DND-41 (cell line): ENCODE data around the gene ARHGAP31.

Experiments used
- CTCF ChIP-seq: IDR thresholded peaks from 2 replicates; pipeline ENCODE4 v1.5.1; 2012; ENCODE audit warnings: borderline replicate concordance, low read length, moderate library complexity, mild to moderate bottlenecking; ENCODE audit not compliant: poor library complexity, severe bottlenecking; ENCODE audit errors: extremely low read depth
- EZH2 ChIP-seq: IDR thresholded peaks from 3 replicates; pipeline ENCODE4 v1.6.1; 2012; ENCODE audit warnings: borderline replicate concordance, low read depth, mild to moderate bottlenecking, moderate library complexity, low read length, inconsistent platforms; ENCODE audit not compliant: severe bottlenecking

GRCh38 chr3:119330858-119331257 lies 36.7 kb downstream of the ARHGAP31 start:
- no peak for TF ChIP-seq CTCF
- TF ChIP-seq EZH2 = no peak
